ENCODE results near the gene DPF3.

DNA sequence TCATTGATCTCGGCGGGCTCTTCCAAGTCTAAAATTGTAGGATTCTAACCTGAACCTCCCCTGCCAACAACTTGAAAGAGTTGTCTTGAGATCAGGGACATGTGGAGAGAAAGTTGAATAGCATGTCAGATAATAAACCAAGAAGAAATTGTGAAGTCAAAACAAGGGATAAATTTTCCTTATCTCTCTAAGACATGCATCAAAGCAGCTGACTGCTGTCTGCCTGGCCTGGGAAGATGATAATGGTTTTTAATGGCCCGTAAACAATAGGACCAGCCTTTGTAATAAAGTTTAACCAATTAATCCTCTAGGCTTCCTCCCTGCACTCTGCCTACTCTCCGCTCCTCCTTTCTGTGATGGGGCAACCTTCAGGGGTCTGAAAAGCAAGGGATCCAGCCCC is 67.9 kb downstream of the DPF3 start:
- no peak for TF ChIP-seq ZNF41 (CRISPR knock-in tag; conservative IDR thresholded peaks at IDR 0.05)
- TF ChIP-seq, protein P1, sequence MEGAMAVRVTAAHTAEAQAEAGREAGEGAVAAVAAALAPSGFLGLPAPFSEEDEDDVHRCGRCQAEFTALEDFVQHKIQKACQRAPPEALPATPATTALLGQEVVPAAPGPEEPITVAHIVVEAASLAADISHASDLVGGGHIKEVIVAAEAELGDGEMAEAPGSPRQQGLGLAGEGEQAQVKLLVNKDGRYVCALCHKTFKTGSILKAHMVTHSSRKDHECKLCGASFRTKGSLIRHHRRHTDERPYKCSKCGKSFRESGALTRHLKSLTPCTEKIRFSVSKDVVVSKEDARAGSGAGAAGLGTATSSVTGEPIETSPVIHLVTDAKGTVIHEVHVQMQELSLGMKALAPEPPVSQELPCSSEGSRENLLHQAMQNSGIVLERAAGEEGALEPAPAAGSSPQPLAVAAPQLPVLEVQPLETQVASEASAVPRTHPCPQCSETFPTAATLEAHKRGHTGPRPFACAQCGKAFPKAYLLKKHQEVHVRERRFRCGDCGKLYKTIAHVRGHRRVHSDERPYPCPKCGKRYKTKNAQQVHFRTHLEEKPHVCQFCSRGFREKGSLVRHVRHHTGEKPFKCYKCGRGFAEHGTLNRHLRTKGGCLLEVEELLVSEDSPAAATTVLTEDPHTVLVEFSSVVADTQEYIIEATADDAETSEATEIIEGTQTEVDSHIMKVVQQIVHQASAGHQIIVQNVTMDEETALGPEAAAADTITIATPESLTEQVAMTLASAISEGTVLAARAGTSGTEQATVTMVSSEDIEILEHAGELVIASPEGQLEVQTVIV (CRISPR knock-in tag; IDR thresholded peaks at IDR 0.05; ENCODE audit: borderline replicate concordance) = no peak
- TF ChIP-seq PHF8 (IDR thresholded peaks at IDR 0.05; ENCODE audit: borderline replicate concordance, low read length) = no peak
- no peak for TF ChIP-seq YBX1 (IDR thresholded peaks at IDR 0.05)
- TF ChIP-seq CREB1 (IDR thresholded peaks at IDR 0.05) = peak; percentile 24; the same call in 1 of the 2 replicates
- no peak for TF ChIP-seq CREB1 (CRISPR knock-in tag; IDR thresholded peaks at IDR 0.05)

Data from K562 (cell line).